GM10847 (cell line): ENCODE data around the gene ESR1.

Source experiments
- POLR2A ChIP-seq: IDR thresholded peaks from 2 replicates; pipeline ENCODE4 v1.6.1; 2011; ENCODE audit not compliant: insufficient read length; ENCODE audit errors: extremely low read depth

ESR1 gene

GRCh38 chr6:152176268-152176667 lies 368.8 kb downstream of the ESR1 start:
- no peak for TF ChIP-seq POLR2A
